Suprapubic skin (tissue), 3 donors: Measurements from ENCODE around the gene METTL1.

Source experiments
- POLR2AphosphoS5 ChIP-seq, 3 donors: sonication (generic); formaldehyde crosslinking; IDR thresholded peaks; one replicate each; pipeline ENCODE4 v1.6.1; 2017; ENCODE audit warnings: antibody characterized with exemption in 3 of 3
- TF ChIP-seq, protein P1 (sequence below), 2 donors: fragments of 200-600 bp in 1 of 2; fragments of 450-650 bp in 1 of 2; sonication (generic) in 1 of 2; IDR thresholded peaks; one replicate each; pipeline ENCODE4 v1.5.1; 2016 to 2019; ENCODE audit warnings: antibody characterized with exemption in 2 of 2, mild to moderate bottlenecking in 1 of 2, moderate library complexity in 1 of 2

DNA sequence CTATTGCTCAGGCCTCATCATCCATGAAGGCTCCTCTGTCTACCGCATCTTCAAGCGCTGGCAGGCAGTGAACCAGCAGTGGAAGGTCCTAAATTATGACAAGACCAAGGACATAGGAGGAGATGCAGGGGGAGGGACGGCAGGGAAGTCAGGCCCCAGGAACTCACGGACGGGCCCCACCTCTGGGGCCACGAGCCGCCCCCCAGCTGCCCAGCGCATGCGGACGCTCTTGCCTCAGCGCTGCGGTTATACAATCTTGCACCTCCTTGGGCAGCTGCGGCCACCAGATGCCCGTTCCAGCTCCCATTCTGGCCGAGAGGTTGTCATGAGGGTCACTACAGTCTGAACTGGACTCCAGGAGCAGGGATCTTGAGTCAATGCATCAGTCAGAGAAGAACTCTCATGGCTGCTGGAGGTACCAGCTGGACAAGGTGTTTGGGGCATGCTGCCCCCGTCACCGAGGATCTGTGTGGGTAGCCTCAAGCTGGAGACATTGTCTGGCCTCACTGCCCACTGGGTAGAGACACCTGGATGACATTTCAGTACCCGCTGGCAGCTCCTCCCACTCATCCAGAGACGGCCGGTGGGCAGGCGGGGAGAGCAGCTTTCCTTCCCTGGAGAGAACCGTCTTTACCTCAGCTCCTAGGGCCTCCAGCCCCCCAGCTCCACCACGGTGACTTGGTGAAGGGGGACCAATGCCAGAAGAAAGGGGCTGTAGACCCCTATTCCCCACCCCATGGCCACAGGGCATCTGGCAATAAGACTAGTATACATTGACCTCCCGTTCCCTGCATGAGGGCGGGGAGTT lies 13.1 kb downstream of the METTL1 start:
- TF ChIP-seq, protein P1, sequence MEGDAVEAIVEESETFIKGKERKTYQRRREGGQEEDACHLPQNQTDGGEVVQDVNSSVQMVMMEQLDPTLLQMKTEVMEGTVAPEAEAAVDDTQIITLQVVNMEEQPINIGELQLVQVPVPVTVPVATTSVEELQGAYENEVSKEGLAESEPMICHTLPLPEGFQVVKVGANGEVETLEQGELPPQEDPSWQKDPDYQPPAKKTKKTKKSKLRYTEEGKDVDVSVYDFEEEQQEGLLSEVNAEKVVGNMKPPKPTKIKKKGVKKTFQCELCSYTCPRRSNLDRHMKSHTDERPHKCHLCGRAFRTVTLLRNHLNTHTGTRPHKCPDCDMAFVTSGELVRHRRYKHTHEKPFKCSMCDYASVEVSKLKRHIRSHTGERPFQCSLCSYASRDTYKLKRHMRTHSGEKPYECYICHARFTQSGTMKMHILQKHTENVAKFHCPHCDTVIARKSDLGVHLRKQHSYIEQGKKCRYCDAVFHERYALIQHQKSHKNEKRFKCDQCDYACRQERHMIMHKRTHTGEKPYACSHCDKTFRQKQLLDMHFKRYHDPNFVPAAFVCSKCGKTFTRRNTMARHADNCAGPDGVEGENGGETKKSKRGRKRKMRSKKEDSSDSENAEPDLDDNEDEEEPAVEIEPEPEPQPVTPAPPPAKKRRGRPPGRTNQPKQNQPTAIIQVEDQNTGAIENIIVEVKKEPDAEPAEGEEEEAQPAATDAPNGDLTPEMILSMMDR (IDR thresholded peaks at IDR 0.05): no peak
- TF ChIP-seq POLR2AphosphoS5 (IDR thresholded peaks at IDR 0.05): no peak
